ENCODE measurements around the gene RIPOR1.

RIPOR1 gene

DNA sequence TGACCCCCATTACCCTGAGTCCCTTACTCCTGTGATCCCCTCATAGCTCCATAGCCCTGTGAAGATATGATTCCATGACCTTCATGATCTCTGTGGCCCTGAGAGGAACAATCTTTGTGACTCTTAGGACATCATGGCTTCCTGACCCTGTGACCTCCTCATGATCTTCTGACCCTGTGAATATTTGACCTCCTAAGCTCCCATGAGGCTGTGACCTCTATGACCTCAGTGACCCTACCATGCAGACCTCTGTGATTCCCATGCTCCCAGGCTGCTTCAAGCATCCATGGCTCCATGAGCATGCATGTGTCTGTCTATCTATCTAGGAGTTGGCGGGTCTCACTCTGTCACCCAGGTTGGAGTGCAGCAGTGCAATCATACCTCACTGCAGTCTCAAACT, 12.1 kb downstream of the RIPOR1 start:
- no peak for DNase-seq

DNA sequence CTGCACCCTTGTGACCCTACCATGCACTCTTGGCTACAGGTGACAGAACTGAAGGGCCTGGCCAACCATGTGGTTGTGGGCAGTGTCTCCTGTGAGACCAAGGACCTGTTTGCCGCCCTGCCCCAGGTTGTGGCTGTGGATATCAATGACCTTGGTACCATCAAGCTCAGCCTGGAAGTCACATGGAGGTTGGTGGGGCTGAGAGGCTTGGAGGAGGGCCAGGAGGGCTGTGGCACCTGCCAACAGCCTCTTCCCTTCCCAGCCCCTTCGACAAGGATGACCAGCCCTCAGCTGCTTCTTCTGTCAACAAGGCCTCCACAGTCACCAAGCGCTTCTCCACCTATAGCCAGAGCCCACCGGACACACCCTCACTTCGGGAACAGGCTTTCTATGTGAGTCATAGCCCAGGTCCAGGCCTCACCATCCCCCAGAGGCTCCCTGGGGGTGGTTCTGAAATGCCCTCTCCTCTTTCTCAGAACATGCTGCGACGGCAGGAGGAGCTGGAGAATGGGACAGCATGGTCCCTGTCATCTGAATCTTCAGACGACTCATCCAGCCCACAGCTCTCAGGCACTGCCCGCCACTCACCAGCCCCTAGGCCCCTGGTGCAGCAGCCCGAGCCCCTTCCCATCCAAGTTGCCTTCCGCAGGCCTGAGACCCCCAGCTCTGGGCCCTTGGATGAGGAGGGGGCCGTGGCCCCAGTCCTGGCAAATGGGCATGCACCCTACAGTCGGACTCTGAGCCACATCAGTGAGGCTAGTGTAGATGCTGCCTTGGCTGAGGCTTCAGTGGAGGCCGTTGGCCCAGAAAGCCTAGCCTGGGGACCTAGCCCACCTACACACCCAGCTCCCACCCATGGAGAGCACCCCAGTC, 13.0 kb downstream of the RIPOR1 start:
- no peak for DNase-seq

DNA sequence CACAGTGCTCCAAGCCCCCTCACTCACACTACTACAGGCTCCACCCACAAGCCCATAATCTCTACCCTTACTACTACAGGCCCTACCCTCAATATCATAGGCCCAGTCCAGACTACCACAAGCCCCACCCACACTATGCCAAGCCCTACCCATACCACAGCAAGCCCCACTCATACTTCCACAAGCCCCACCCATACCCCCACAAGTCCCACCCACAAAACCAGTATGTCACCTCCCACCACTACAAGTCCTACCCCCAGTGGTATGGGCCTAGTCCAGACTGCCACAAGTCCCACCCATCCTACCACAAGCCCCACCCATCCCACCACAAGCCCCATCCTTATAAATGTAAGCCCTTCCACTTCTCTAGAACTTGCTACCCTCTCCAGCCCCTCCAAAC, 13.8 kb downstream of the RIPOR1 start:
- peak; percentile 81 for DNase-seq

DNA sequence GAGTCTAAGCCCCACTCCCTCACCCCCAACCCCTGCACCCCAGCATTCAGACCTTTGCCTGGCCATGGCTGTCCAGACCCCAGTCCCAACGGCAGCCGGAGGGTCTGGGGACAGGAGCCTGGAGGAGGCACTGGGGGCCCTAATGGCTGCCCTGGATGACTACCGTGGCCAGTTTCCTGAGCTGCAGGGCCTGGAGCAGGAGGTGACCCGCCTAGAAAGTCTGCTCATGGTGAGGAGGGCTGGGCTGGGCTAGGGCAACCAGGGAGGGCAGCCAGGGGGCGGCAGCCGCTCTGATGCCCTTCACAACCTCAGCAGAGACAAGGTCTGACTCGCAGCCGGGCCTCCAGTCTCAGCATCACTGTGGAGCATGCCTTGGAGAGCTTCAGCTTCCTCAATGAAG, 14.4 kb downstream of the RIPOR1 start:
- no peak for DNase-seq

DNA sequence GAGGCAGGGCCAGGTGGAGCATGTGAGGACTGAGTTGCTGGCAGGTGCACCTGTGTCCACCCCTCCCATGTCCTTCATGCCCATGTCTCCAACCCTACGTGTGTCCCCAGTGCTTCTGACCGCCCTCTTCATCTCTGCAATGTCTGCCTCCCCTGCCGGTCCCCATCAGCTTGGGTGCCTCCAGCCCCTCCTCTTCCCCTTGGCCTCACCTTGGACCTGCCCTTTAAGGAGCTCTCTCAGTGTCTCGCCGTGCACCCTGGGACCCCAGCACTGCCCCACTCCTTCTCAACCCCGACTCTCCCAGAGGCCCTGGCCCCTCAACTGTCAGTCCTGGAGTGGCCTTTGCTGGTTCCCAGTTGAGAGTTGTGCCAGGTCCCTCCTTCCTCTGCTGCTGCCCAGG, 15.0 kb downstream of the RIPOR1 start:
- DNase-seq: no peak

DNA sequence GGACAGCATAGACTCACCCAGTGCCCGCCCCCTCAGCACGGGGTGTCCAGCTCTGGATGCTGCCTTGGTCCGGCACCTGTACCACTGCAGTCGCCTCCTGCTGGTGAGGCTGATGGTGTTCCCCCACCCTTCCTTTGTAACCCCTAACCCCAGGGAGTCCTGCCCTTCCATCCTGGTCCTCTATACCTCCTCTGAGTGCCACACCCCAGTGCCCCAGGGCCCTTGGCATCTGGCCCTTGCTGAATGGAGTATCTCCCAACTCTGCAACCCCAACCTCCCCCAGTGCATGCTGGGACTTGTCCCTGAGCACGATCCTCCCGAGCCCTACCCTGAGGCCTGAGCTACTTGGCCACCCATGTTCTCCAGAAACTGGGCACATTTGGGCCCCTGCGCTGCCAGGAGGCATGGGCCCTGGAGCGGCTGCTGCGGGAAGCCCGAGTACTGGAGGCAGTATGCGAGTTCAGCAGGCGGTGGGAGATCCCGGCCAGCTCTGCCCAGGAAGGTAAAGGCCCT, 15.8 kb downstream of the RIPOR1 start:
- DNase-seq: no peak

DNA sequence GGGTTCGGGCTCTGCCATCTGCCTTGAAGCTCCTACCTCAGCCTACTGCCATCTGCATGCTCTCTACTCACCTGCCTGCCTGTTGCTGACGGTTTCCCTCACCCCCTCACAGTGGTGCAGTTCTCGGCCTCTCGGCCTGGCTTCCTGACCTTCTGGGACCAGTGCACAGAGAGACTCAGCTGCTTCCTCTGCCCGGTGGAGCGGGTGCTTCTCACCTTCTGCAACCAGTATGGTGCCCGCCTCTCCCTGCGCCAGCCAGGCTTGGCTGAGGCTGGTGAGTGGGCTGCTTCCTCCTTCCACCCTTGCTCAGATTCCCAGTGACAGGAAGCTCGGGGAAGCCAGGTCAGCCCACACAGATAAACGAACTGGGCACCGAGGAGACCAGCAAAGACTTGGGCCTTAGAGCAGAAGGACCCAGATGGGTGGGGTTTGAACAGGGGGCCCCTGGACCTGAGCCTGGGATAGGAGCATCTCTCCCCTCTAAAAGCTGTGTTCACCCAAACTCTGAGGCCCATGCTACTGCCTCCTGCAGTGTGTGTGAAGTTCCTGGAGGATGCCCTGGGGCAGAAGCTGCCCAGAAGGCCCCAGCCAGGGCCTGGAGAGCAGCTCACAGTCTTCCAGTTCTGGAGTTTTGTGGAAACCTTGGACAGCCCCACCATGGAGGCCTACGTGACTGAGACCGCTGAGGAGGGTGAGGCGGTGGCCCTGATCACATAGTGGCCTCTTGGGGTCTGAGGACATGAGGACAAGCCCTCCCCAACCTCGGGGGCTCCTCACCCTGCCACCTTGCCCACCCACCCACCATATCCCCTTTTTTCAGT, 16.4 kb downstream of the RIPOR1 start:
- DNase-seq: no peak

DNA sequence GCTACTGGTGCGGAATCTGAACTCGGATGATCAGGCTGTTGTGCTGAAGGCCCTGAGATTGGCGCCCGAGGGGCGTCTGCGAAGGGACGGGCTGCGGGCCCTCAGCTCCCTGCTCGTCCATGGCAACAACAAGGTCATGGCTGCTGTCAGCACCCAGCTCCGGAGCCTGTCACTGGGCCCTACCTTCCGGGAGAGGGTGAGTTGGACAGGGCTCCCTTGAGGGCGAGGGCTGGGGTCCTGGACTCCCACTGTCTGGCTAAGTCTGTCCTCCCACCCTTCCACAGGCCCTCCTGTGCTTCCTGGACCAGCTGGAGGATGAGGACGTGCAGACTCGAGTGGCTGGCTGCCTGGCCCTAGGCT, 17.0 kb downstream of the RIPOR1 start:
- no peak for DNase-seq

DNA sequence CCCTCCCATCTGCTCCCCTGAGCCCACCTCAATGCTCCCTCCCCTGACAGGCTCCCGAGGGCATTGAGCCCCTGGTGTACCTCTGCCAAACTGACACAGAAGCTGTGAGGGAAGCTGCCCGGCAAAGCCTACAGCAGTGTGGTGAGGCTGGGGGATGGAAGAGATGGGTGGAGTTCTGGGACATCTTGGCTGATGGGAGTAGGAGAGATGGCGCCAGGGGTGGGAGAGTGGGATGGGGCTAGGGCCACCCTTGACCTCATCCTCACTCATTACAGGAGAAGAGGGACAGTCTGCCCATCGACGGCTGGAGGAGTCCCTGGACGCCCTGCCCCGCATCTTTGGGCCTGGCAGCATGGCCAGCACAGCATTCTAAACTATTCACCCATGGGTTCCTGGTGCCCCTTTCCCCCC, 17.5 kb downstream of the RIPOR1 start:
- no peak for DNase-seq

DNA sequence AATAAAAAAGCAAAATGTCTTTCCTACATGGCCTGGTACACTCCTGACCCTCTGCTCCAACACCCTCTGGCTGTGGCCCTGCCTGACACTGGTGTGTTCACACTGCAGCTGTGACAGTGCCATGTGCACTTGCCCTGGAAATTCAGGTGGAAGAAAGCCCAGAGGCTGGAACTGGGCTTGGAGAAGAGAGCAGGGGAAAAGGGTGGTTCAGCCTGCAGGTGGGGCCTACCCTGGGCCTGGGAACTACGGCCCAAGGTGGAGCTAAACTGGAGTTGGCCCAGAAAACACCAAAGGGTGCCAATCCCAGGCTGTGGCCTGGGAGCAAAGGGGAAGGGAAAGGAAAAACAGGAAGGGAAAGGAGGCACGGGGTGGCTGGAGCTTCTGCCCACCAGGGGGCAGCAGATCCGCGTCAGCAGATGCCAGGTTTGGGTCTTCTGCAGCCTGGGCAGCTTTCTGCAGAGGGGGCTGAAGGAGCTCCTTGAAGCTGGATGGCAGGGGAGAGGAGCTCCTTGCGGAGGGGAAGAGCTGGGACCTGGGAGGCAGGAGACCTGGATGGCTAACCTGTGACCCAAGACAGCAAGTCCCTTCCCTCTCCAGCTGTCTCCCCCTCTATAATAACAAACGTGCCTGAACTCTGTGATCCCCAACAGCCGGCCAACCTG, 18.3 kb downstream of the RIPOR1 start:
- DNase-seq: peak; percentile 62

DNA sequence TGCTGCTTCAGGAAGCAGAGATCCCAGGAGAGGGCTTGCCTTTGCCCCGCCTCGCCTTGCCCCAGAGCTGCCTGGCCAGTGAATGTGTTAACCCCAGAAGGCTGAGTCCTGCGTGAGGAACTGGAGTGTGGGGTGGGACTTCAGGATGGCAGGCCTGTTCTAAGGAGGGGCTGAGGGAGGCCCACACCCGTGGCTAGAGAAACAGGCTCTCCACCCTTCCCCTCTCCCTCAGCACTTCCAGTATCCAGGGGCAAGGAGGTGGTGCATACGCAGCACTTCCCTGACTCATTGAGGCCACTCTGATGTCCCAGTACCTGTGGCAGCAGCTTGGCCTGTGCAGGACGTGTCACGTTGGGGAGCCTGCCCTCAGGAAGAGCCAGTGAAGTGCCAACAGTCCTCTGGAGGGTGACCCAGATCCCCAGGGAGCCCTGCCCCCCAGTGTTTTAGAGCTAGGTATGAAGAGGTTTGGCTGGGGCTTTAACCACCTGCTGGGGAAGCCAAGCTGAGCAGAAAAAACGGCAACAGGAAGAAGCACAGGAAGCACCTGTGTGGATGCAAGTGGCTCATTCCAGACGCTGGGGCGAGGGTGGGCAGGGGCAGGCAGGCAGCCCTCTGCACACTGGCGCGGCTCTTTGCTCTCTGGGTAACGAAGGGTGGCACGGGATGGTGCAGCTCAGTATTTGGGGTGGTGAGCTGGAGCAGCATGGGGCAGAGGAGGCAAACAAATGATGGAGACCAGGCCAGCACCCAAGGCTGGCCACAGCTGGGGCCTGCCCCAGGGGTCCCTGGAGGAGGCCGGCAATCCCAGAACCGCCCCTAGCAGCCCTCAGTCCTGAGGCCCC, 19.0 kb downstream of the RIPOR1 start:
- DNase-seq: peak; percentile 62

DNA sequence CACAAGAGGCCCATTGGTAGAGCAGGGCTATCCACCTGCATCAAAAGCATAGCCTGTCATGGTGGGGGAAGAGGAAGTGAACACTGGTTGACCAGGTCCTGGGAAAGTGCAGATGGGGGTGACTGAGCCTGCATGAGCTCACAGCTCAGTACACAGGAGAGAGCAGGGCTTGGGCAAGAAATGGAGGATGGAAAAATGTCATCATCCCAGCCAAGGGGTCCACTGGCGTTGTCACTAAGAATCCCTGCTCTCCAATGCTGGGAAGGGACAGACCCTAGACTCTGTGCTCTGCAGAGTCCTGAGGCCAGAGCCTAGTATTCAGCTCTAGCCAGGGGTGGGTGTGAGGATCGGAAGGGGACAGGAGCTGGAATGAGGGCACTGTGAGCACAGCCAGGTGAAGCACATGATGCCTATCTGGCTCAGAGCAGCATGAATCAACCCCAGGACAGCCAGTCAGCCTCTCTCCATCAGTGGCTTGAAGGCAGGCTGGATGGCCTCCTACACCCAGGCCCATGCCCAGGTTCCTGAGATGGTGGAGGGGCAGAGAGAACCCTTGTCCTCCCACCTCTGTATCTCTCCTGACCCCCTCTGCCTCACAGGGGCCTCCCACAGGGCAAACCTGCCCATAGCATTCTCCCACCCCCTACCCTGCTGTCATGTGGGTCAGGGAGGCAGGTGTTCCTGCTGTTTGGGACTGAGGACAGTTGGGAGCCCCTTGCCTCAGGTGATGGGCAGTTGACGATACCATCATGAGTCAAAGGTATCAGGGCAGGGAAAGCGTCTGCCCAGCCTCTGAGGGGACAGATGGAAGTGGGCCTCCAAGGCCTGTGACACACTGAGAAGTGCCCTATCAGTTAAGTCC, 19.9 kb downstream of the RIPOR1 start:
- no peak for DNase-seq

DNA sequence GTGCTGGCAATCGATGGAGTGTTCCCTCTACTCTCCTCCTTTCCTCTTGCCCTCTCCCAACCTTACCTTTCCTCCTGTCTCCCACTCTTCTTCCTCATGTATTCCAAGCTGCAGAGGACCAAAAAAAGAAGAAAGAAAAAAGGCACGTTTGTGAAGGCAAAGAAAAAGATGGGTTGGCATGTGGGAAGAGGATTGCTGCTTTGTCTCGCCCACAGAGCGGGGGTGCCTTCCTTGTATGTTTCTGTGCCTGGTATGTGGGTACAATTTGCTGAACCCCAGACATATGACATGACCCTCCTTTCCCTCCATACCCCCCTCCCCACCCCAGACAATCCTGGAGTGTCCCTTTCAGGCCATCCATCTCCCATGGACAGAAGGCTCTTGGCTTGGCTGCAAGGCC, 20.6 kb downstream of the RIPOR1 start:
- DNase-seq: no peak

DNA sequence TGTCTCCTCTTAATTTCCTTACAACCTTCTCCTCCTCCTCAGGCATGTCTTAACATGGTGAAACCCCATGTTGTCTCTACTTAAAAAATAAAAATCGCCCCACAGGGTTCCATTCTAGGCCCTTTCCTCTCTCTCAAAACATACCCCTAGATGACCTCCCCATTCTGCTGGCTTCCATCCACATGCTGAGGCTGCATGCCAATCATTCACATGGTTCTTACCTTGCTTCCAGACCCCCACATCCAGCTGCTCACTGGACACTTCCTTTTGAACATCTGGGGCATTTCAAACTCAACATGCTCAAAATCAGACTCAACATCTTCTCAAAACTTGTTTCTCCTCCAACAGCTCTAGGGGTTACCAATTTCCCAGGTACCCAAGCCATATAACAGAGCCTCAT, 21.3 kb downstream of the RIPOR1 start:
- DNase-seq: no peak

DNA sequence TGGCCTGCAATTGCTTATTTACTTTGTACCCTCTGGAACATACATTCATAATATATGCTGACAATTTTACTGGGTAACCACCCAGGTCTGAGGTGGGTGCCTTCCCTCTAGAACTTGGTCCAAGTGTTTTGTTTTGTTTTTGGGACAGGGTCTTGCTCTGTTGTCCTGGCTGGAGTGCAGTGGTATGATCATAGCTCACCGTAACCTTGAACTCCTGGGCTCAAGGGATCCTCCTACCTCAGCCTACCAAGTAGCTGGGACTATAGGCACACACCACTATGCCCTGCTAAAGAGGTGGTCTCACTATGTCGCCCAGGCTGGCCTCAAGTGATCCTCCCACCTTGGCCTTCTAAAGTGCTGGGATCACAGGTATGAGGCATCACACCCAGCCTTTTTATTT, 22.5 kb downstream of the RIPOR1 start:
- DNase-seq: no peak

DNA sequence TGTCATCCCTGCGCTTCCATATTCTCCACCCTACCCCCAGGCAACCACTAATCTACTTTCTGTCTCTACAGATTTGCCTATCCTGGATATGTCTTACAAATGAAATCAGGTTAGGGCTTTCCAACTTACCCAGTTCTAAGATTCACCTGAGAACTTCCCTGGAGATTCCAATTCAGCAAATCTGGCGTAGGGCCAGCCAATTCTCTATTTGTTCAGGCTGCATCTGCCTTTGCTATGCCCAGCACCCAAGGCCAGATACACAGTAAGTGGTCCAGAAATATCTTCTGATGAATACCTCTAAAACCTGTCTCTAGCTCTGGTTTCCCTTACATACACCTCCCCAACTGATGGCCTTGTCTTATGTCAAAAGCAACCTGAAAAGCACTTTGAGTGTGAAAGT, 23.3 kb downstream of the RIPOR1 start:
- no peak for DNase-seq

DNA sequence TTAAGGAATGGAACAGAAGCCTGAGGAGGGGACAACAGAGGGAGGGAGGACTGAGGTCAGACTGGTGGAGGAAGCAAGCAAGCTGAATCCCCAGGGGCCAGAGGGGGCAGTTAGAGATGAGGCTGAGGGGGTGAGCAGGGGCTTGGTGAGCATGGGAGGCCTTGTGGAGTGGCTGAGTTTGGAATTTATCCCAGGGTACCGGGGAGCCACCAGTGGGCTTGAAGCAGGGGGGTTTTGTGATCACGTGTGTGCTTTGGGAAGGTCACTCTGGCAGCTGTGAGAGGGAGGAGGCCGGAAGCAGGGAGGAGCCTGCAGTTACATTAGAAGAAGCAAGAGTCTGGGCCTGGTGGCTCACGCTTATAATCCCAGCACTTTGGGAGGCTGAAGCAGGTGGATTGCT, 23.8 kb downstream of the RIPOR1 start:
- DNase-seq: no peak

DNA sequence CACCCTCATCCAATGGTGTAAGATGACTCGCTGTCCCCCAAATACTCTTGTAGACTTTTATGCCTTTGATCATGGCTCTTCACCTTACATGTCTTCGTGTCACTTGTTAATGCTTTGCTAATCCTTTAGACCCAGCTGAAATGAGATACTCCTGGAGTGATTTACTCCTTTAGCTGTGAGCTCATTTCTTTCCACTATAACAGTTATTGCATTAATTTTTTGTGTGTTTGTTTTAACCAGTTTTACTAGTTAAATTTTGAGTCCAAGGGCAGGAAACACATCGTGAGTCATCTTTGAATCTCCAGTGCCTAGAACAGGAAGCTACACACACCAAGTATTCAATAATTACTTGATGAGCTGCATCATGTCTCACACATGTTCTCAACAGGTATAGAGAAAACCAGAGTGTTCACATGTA, 27.2 kb downstream of the RIPOR1 start:
- peak; percentile 40 for DNase-seq

DNA sequence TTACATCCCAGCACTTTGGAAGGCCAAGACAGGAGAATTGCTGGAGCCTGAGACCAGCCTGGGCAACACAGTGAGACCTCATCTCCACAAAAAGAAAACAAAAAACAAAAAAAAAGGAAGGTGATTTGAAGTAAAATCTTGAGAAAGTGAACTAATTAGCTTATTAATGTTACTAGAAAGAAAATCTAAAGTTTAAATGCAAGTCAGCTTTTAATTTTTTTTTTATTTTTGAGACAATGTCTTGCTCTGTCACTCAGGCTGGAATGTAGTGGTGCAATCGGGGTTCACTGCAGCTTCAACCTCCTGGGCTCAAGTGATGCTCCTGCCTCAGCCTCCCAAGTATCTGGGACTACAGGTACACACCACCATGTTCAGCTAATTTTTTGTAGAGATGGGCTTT, 30.2 kb downstream of the RIPOR1 start:
- DNase-seq: no peak

DNA sequence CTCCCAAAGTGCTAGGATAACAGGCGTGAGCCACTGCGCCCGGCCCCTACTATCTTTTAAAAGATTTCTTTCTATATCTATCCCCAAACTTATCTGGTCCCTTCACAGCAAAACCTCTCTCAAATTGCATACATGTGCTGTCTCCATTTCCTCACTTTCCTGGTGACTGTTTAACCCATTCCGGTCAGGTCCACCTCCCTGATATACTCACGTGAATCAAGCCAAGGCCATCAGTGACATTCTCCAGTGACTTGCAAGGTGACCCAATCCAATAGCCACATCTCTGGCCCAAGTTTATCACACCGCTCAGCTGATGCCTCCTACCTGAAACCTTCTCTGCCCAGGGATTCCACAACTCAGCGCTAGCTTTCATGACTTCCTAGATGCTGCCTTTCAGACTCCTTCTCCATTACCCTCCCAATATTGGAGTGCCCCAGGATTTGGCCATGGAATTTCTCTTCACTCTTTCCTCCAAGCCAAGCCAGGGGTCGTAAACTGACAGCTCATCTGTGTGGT, 32.3 kb downstream of the RIPOR1 start:
- no peak for DNase-seq

DNA sequence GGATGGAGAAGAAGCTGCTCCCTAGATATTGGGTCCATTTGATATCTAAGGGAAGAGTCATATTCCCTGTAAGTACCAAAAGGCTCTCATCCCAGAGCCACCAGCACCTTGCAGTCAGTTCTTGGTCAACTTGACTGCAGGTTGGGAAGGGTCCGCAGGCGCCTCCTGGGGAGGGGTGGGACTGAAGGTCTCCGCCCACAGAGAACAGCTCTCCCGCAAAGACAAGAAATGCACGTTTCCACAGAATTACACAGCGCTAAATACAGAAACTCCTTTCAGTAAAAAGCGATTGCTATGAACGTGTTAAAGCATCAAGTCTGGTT, 32.8 kb downstream of the RIPOR1 start:
- no peak for DNase-seq

All from central memory CD4-positive, alpha-beta T cell (primary cell).